Measurements from ENCODE around the gene UBAC2.
A peak's percentile ranks its signal among the peaks of the same experiment; 100 is the strongest.

Gene UBAC2

GRCh38 chr13:99190147-99190985, 10.3 kb upstream of the UBAC2 start:
- DNase-seq (ENCODE audit: insufficient read length) (no peak), FAIRE-seq (no peak)
- TF ChIP-seq POLR2AphosphoS5 (IDR thresholded peaks at IDR 0.05; ENCODE audit: low read depth, low read length) (no peak), POLR2A (IDR thresholded peaks at IDR 0.05; ENCODE audit: low read depth, low read length) (no peak), TAF1 (IDR thresholded peaks at IDR 0.05; ENCODE audit: borderline replicate concordance, low read depth, low read length) (no peak)

DNA sequence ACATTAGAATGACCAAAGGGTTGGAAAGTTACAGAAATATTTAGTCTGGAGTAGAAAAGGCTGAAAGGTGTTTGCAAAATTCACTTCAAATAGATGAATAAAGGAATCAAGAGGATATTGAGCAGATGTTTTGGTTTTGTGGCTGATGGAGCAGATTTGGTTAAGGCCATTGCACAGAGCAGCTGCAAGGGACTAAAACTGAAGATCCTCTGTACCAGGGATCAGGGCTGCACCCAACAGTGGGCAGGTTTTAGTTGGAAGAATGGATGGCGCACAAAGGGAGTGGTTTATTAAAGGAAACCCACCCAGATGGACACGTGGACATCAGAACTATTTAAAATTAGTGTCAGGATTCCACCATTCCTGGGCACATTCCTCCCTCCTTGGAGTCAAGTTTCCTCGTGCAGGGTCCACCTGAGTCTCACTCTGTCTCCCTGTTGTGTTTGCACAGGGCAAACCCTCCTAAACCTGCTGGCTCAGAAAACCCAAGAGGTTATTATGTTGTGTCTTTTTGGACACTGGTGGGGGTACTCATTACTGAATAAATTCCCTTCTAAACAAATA, 9.2 kb upstream of the UBAC2 start:
- no peak for TF ChIP-seq POLR2AphosphoS5 (IDR thresholded peaks at IDR 0.05; ENCODE audit: low read depth, low read length)
- TF ChIP-seq POLR2A (IDR thresholded peaks at IDR 0.05; ENCODE audit: low read depth, low read length), result no peak
- TF ChIP-seq TAF1 (IDR thresholded peaks at IDR 0.05; ENCODE audit: borderline replicate concordance, low read depth, low read length), result no peak
- FAIRE-seq (no peak), DNase-seq (ENCODE audit: insufficient read length) (no peak)

DNA sequence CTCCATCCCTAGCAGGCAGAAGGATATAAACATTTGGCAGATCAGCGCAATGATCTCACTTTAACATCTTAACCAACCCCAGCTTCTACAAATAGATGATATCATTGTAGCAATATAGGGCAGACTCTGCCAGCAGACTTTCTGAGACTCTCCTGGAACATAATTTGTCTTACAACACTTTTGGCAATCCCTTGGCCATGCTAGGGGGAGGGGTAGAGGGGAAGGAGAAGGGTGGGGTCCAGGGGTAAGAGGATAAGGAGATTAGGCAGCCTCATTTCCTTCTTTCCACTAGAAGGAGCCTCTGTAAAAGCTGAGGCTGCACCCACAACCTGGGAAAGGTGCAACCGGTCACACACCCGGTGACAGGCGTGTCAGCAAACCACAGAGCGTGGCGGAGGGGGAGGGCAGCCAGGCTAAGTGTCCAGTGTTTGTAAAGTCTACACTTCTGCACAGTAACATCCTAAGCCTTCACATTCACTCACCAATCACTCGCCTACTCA, 8.7 kb upstream of the UBAC2 start:
- TF ChIP-seq TAF1 (IDR thresholded peaks at IDR 0.05; ENCODE audit: borderline replicate concordance, low read depth, low read length) (no peak), POLR2AphosphoS5 (IDR thresholded peaks at IDR 0.05; ENCODE audit: low read depth, low read length) (no peak), POLR2A (IDR thresholded peaks at IDR 0.05; ENCODE audit: low read depth, low read length) (no peak)
- no peak for DNase-seq (ENCODE audit: insufficient read length)
- FAIRE-seq, result no peak

- TF ChIP-seq POLR2A (IDR thresholded peaks at IDR 0.05; ENCODE audit: low read depth, low read length) (no peak), POLR2AphosphoS5 (IDR thresholded peaks at IDR 0.05; ENCODE audit: low read depth, low read length) (no peak), TAF1 (IDR thresholded peaks at IDR 0.05; ENCODE audit: borderline replicate concordance, low read depth, low read length) (no peak)
- DNase-seq (ENCODE audit: insufficient read length), result no peak
- FAIRE-seq, result no peak
Observed at GRCh38 chr13:99192480-99192879, 8.2 kb upstream of the UBAC2 start.

- DNase-seq (ENCODE audit: insufficient read length), result no peak
- no peak for TF ChIP-seq POLR2AphosphoS5 (IDR thresholded peaks at IDR 0.05; ENCODE audit: low read depth, low read length)
- no peak for TF ChIP-seq POLR2A (IDR thresholded peaks at IDR 0.05; ENCODE audit: low read depth, low read length)
- no peak for TF ChIP-seq TAF1 (IDR thresholded peaks at IDR 0.05; ENCODE audit: borderline replicate concordance, low read depth, low read length)
- no peak for FAIRE-seq
Observed at GRCh38 chr13:99193152-99193551, 7.5 kb upstream of the UBAC2 start.

- FAIRE-seq, result no peak
- DNase-seq (ENCODE audit: insufficient read length), result no peak
- TF ChIP-seq POLR2A (IDR thresholded peaks at IDR 0.05; ENCODE audit: low read depth, low read length), result no peak
- no peak for TF ChIP-seq TAF1 (IDR thresholded peaks at IDR 0.05; ENCODE audit: borderline replicate concordance, low read depth, low read length)
- no peak for TF ChIP-seq POLR2AphosphoS5 (IDR thresholded peaks at IDR 0.05; ENCODE audit: low read depth, low read length)
Observed at GRCh38 chr13:99196466-99197116, 4.1 kb upstream of the UBAC2 start.

- TF ChIP-seq POLR2AphosphoS5 (IDR thresholded peaks at IDR 0.05; ENCODE audit: low read depth, low read length) (no peak), TAF1 (IDR thresholded peaks at IDR 0.05; ENCODE audit: borderline replicate concordance, low read depth, low read length) (no peak), POLR2A (IDR thresholded peaks at IDR 0.05; ENCODE audit: low read depth, low read length) (no peak)
- no peak for FAIRE-seq
- no peak for DNase-seq (ENCODE audit: insufficient read length)
Observed at GRCh38 chr13:99197117-99197651, 3.5 kb upstream of the UBAC2 start.

GRCh38 chr13:99199541-99200431, 868 bp upstream of the UBAC2 start:
- TF ChIP-seq POLR2A (IDR thresholded peaks at IDR 0.05; ENCODE audit: low read depth, low read length), result no peak
- no peak for TF ChIP-seq TAF1 (IDR thresholded peaks at IDR 0.05; ENCODE audit: borderline replicate concordance, low read depth, low read length)
- no peak for TF ChIP-seq POLR2AphosphoS5 (IDR thresholded peaks at IDR 0.05; ENCODE audit: low read depth, low read length)
- DNase-seq (ENCODE audit: insufficient read length) (no peak), FAIRE-seq (no peak)

DNA sequence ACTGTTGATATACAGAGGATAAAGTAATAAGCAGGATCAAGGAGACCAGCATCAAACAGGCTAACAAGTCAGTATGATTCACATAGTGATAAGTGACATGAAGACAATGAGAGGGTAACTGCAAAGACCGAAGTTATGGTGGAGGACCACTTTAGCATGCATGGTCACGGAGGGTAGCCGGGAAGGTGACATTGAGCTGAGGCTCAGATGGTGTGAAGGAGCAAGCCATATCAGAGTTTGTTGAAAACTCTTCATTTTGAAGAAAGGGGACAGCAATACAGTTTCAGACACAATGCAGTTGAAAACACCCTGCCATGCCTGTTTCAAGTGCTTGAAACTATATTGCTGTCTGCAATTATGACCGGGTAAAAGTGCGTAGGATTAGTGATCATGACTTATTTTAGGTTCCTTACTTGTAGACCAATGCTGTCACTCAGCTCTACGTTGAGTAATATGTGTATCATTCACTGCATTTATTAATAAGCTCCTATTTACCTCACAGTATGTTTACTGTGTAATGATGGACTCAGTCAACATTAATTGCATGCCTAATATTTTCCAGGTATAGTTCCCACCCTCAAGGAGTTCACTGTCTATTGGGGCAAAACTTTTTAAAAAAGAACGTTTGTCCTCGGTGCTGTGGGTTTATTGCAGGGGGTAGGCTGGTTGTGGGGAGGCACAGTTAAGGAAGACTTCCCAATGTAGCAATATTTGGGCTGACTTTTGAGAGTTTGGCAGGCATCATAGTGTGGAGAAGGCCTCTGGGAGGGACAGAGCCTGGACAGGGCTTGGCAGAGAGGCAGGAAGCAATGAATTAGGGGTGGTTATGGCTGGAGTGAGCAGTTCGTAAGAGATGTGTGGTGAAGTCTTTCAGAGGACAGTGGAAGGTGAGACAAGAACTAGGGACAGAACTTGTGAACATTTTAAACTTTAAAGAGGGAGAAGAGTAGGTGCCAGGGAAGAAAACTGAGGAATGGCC, 3.2 kb downstream of the UBAC2 start:
- FAIRE-seq, result peak; percentile 5
- DNase-seq (ENCODE audit: insufficient read length), result no peak
- no peak for TF ChIP-seq POLR2AphosphoS5 (IDR thresholded peaks at IDR 0.05; ENCODE audit: low read depth, low read length)
